Activated CD8-positive, alpha-beta memory T cell treated with anti-CD3 and anti-CD28 coated beads, Interleukin-2, amount 50 U/mL, for 48 hours (primary cell): ENCODE results near the gene GOLGA6A.
A peak's percentile ranks its signal among the peaks of the same experiment; 100 is the strongest.

ENCODE experiments used
- DNase-seq: peaks from one replicate; pipeline ENCODE4 v3.0.0-alpha.2; 2020

GOLGA6A gene

GRCh38 chr15:74035121-74036017 lies 47.0 kb downstream of the GOLGA6A start:
- DNase-seq, result no peak

- no peak for DNase-seq
These were observed 48.1 kb downstream of the GOLGA6A start for GRCh38 chr15:74034206-74034755.

GRCh38 chr15:74032606-74033561 lies 49.5 kb downstream of the GOLGA6A start:
- DNase-seq, result peak; percentile 41

GRCh38 chr15:74032046-74032445 lies 50.3 kb downstream of the GOLGA6A start:
- DNase-seq, result no peak

- no peak for DNase-seq
These were observed 53.7 kb downstream of the GOLGA6A start for GRCh38 chr15:74028646-74029045.

GRCh38 chr15:74027688-74028087 lies 54.7 kb downstream of the GOLGA6A start:
- no peak for DNase-seq

GRCh38 chr15:74025436-74025835 lies 56.9 kb downstream of the GOLGA6A start:
- DNase-seq, result no peak

- no peak for DNase-seq
These were observed 57.7 kb downstream of the GOLGA6A start for GRCh38 chr15:74024687-74025086.

- no peak for DNase-seq
These were observed 59.5 kb downstream of the GOLGA6A start for GRCh38 chr15:74022706-74023470.
